ENCODE results near the gene UTP25.
A peak's percentile ranks its signal among the peaks of the same experiment; 100 is the strongest.
"Not testable (repeated sequence)": the region's sequence is repeated elsewhere in the genome, so short reads cannot be mapped to it uniquely, and the experiment has no call there.

UTP25 gene

DNA sequence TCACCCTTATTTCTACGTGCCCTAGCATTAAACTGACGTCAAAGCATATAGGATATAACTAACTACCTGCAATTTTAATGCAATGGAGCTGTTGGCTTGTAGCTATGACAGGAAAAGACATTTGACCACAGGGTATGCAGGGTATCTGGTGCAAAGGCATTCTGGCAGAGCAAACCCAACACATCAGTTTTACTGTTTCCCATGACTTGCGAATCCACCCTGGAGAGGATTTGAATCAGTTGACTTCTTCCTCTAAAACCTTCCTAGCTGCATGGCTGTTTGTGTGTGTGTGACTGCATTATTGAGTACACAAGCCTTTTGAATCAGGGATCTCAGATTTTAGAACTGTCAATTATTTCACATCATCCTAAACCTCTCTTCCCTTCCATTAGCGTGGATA, 68.6 kb downstream of the UTP25 start:
- no peak for DNase-seq (ENCODE audit: low spot score)

DNA sequence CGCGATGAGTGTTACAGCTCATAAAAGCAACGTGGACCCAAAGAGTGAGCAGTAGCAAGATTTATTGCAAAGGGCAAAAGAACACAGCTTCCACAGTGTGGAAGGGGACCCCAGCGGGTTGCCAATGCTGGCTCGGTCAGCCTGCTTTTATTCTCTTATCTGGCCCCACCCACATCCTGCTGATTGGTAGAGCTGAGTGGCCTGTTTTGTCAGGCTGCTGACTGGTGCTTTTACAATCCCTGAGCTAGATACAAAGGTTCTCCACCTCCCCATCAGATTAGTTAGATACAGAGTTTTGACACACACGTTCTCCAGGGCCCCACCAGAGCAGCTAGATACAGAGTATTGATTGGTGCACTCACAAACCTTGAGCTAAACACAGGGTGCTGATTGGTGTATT, 70.5 kb downstream of the UTP25 start:
- not testable (repeated sequence) for DNase-seq (ENCODE audit: low spot score)

DNA sequence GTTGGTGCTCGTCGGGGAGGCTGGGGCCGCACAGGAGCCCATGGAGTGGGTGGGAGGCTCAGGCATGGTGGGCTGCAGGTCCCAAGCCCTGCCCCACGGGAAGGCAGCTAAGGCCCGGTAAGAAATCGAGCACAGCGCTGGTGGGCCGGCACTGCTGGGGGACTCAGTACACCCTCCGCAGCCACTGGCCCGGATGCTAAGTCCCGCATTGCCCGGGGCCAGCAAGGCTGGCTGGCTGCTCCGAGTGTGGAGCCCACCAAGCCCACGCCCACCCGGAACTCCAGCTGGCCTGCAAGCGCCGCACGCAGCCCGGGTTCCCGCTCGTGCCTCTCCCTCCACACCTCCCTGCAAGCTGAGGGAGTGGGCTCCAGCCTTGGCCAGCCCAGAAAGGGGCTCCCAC, 71.1 kb downstream of the UTP25 start:
- not testable (repeated sequence) for DNase-seq (ENCODE audit: low spot score)

DNA sequence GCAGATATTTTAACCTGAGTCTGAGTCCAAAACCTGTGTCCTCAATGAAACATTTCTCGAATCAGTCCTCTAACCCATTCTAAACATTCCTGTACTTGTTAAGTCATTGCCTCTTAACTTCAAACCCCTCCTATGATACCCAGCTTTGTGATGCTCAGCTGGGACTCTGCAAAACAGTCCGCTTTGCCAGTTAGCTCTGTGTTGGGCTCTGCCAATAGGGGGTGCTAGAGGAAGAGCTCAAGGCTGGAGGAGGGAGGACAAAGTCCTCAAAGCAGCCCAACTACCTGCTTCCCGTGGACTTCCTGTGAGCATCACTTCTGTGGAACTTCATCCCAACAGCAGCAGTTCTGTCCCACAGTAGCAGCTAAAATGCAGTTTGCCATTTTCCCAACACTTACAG, 72.2 kb downstream of the UTP25 start:
- DNase-seq (ENCODE audit: low spot score), result peak; percentile 42

DNA sequence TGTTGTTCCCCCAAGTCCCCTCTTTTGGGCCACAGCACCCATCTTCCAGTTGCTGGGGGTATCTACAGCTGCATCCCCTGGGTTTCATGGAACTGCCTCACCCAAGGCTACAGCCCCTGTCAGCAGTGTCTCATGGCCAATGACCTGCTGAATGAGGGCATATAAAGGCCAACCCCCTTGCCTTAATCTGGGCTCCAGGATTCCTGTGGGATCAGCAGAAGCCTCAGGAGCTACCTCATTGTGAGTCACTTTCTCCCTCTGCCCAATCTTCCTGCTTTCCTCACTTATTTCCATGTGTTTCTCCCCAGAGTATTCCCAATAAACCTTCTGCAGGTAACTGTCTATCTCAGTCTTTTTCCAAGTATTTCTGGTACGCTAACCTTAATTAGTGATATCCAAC, 73.0 kb downstream of the UTP25 start:
- no peak for DNase-seq (ENCODE audit: low spot score)

DNA sequence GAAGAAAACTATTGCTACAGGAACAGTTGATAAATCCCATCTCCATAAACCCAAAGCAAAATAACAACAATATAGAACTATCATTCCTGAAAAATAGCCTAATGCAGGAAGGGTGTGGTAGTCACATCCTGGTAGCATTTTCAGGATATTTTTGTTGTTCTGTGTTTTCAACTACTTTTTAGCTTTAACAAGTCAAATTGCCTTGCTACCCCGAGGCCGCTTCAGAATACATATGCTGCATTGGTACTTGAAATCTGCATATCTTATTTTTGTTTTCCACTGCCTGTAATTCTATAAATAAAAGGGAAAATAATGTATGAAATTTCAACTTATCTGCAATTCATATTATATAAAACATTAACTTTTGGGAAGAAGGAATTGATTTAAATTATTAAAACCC, 73.4 kb downstream of the UTP25 start:
- no peak for DNase-seq (ENCODE audit: low spot score)

DNA sequence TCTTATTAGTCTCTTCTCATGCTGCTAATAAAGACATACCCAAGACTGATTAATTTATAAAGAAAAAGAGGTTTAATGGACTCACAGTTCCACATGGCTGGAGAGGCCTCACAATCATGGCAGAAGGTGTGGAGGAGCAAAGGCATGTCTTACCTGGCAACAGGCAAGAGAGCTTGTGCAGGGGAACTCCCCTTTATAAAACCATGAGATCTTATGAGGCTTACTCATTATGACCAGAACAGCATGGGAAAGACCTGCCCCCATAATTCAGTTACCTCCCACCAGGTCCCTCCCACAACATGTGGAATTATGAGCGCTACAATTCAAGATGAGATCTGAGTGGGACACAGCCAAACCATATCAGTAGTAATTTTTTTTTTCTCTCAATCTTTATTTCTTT, 77.0 kb downstream of the UTP25 start:
- DNase-seq (ENCODE audit: low spot score), result not testable (repeated sequence)

Data from activated CD4-positive, alpha-beta T cell treated with anti-CD3 and anti-CD28 coated beads, Interleukin-2, Interleukin-4, amounts not matched to agents 100 ng/mL and 50 ng/mL, durations not matched to agents 16 hours and 8 hours (primary cell).